Measurements from ENCODE around the gene TTC9C.
"Not testable (repeated sequence)": the region's sequence is repeated elsewhere in the genome, so short reads cannot be mapped to it uniquely, and the experiment has no call there.

The TTC9C gene

GRCh38 chr11:62709247-62710000 is 18.9 kb upstream of the TTC9C start:
- DNase-seq (ENCODE audit: low read depth), result peak; percentile 71

- DNase-seq (ENCODE audit: low read depth), result no peak
These were observed 18.3 kb upstream of the TTC9C start for GRCh38 chr11:62710001-62710345.

GRCh38 chr11:62712276-62712812 is 15.9 kb upstream of the TTC9C start:
- no peak for DNase-seq (ENCODE audit: low read depth)

GRCh38 chr11:62712861-62713260 is 15.4 kb upstream of the TTC9C start:
- no peak for DNase-seq (ENCODE audit: low read depth)

DNA sequence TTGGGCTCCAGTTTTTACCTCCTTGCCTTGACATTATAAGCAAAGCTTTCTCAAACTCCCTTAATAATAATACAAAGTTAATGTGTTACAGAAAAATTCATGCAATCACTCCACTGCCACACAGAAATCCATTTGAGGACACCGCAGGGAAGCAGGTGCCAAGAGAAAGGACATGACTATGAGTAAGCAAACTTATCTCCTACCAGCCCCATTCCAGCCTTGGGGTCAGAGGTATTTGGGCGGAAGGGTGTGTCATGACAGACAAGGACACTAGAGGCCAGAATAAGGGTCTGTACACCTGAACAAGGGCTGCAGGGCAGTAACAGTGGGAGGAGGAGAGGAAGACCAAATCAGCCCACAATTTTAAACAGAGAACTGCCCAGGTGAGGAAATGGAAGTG is 14.9 kb upstream of the TTC9C start:
- DNase-seq (ENCODE audit: low read depth), result no peak

DNA sequence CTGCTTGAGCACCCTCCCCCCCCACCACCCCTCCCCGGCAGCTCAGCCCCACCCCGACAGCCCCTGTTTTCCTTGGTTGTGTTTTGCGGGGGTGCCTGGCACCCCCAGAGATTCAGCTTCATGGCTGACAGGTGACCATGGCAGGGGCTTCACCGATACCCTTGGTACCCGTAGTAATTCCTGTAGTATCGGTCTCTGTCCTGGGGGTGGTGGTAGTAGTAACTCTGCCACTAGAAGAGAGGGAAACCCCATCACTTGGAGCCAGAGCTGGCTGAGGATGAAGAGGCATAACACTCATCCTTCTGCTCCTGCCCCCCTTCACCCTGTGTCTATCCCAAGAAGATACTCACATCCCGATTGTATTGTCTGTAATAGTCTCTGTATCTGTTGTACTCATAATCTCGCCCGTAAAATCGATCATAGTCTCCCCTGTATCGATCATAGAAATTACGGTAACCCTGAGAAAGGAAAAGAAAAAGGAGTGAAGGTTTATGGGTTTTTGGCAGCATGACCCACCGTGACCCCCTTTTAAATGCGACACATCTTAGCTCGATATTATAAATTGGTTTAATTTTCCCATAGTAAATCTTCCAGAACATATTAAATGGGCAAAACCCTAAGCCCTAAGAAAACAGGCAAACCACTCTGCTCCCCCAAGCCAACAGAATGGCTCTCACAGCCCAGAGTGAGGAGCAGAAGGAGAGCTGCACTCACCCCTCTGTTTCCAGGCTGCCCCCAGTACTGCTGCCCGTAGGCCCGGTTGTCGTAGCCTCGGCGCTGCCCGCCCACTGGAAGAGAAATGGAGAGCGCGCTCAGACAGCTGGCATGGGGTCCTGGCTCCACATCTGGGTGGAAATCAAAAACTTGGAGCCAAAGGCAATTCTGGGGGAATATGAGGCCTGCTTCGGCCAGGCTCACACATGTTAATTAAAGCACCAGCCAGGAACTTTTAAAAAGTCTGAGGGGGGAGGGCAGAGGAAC is 12.8 kb upstream of the TTC9C start:
- no peak for DNase-seq (ENCODE audit: low read depth)

DNA sequence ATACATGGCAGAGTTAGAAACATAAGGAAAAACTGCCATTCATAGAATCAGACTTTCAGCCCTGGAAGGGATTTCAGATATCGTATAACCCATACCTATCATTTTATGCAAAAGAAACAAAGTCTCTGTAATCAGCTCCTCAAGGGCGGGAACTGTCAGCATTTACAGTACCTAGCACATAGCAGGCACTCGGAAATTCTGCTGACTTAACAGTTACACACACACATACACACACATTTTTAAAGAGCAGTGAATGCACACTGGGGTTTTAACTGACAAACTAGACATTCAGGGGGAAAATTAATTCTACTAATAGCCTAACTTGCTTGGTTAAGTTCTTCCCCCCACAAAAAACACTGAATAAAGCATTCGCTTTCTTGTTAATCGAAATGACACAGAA is 12.1 kb upstream of the TTC9C start:
- no peak for DNase-seq (ENCODE audit: low read depth)

DNA sequence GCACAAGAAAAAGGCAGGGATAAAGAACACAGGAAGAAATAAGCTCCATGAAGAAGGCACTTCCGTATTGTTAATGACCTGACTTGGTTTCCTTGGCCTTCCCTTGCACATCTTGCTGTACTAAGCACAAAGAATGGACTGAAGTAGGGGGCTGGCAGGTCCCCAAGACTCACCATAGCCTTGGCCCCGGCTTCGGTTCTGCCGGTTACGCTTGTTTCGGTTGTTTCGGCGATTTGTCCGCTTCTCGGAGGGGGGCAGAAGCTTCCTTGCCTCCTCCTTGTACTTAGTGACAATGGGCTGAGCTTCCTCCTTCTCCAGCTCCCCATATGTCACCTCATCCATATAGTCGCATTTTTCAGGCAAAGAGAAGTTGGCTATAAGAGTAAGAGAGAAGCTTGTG is 11.5 kb upstream of the TTC9C start:
- DNase-seq (ENCODE audit: low read depth), result no peak

DNA sequence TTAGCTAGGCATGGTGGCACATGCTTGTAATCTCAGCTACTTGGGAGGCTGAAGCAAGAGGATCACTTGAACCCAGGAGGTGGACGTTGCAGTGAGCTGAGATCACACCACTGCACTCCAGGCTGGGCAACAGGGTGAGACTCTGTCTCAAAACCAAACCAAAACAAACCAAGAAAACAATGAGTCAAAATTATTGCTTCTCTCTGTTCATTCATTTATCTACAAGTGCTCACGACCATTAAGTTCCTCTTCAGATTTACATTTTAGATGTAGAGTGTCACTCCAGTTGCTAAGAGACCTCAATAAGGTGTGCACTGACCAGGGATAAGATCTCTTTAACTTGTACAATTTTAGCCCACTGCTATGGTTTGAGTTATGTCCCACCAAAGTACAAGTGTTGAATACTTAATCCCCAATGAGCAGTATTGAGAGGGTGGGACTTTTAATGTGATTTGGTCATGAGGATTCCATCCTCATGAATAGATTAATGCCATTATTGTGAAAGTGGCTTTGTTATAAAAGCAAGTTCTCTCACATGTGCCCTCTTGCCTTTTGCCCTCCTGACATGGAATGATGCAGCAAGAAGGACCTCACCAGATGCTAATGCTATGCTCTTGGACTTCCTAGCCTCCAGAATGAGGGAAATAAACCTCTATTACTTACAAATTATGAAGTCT is 8.8 kb upstream of the TTC9C start:
- DNase-seq (ENCODE audit: low read depth), result no peak

DNA sequence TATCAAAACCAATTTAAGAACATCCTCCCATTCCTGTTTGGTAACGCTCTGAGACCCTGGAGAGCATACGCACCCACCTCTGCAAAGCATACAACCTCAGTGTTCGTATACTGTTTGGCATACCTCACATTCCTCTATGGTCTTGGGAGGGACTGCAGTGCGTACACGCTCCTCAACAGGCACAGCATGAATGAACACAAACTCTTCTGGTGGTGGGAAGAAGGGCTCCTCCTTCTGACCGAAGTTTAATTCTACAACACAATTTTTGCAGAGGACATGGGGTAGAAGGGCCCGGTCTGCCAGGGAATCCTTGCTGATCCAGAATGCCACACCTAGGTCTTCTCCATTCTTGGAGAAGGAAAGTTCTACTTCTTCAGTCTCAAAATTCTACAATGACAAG is 6.3 kb upstream of the TTC9C start:
- DNase-seq (ENCODE audit: low read depth), result no peak

- no peak for DNase-seq (ENCODE audit: low read depth)
These were observed 4.1 kb upstream of the TTC9C start for GRCh38 chr11:62724171-62724570.

GRCh38 chr11:62725646-62726045 is 2.6 kb upstream of the TTC9C start:
- no peak for DNase-seq (ENCODE audit: low read depth)

GRCh38 chr11:62726156-62726914 is 2.0 kb upstream of the TTC9C start:
- no peak for DNase-seq (ENCODE audit: low read depth)

DNA sequence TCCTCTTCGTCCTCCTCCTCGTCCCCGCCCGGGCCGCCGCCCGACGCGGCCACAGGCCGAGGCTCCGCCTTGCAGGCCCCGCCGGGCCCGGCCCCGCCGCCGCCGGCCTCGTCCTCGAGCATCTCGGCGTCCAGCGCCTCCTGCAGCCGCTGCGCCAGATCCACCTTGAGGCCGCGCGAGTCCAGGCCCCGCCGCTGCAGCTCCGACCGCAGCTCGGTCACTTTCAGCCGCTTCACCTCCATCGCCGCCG is 1.4 kb upstream of the TTC9C start:
- DNase-seq (ENCODE audit: low read depth), result no peak

DNA sequence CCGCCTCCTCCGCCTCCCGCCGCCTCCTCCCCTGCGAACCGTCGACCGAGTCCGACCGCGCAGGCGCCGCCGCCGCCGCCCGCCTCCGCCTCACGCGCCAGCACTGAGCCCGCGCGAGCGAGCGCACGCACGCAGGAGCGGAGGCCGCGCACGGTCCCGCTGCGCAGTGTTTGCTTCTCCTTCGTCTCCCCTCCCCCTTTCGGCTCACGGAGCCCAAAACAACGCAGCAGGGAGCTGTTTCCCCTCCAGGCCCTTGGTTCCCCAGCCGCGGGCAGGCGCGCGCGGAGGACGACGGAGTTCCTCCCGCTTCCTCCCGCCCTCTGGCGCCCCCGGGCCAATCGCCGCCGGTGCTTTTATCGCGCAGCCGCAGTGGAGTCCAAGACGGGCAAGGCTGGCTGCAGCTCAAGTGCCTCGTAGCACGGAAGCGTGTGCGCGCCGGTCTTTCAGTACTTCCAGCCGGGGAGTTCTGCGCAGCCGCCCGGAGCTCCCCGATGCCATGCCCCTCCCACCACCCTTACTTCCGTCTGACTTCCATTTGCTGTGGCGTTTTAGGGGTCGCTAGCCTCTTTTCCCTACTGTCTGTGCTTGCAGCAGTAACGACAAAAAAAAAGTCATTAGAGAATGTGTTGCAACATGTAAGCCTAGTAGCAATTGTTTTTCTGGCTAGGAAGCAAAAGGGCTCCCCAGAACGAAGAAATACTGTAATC is 968 bp upstream of the TTC9C start, which contains the start of gene HNRNPUL2:
Gene HNRNPUL2 (minus strand): TSS at position 293 of the 707 bp plus-strand sequence. CDS start 301 bp downstream, outside the sequence.
- peak; percentile 96 for DNase-seq (ENCODE audit: low read depth)

DNA sequence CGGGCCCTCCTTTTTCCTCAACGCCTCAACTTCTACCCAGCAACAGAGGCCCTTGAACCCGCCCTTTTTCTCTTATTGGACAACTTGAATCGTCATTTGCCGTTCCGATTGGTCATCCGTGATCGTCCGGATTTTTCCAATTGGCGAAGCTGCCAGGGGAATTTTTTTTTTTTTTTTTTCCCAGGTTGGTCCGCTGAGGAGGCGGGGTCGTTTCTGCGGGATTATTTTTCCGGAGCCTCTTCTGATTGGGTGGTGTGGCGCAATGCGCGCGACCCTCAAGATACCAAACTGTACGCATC is 465 bp upstream of the TTC9C start:
- DNase-seq (ENCODE audit: low read depth), result peak; percentile 98

DNA sequence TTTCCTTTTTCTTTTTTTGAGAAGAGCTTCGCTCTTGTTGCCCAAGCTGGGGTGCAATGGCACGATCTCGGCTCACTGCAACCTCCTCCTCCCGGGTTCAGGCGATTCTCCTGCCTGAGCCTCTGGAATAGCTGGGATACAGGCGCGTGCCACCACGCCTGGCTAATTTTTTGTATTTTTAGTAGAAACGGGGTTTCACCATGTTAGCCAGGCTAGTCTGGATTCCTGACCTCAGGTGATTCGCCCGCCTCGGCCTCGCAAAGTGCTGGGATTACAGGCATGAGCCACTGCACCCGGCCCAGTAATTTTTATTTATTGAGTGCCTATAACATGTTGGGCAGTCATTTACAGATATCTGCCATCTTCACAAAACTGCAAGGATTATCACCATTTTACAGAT is 1.8 kb downstream of the TTC9C start:
- not testable (repeated sequence) for DNase-seq (ENCODE audit: low read depth)

DNA sequence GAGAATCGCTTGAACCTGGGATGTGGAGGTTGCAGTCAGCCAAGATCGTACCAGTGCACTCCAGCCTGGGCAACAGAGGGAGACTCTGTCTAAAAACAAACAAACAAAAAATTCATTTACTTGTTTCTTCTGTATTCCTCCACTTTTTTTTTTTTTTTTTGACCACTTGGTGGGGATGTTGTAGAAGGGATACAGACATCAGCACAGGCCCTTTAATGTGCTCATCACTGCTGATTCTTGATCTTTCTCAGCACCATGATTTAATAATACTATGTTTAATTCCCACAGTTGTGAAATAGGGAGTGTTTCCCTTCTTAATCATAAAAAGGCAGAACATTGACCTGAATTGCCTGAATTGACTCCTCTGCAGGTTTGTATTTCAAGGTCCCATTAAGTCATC is 4.5 kb downstream of the TTC9C start:
- DNase-seq (ENCODE audit: low read depth), result no peak

GRCh38 chr11:62737196-62737595 is 8.9 kb downstream of the TTC9C start:
- no peak for DNase-seq (ENCODE audit: low read depth)

DNA sequence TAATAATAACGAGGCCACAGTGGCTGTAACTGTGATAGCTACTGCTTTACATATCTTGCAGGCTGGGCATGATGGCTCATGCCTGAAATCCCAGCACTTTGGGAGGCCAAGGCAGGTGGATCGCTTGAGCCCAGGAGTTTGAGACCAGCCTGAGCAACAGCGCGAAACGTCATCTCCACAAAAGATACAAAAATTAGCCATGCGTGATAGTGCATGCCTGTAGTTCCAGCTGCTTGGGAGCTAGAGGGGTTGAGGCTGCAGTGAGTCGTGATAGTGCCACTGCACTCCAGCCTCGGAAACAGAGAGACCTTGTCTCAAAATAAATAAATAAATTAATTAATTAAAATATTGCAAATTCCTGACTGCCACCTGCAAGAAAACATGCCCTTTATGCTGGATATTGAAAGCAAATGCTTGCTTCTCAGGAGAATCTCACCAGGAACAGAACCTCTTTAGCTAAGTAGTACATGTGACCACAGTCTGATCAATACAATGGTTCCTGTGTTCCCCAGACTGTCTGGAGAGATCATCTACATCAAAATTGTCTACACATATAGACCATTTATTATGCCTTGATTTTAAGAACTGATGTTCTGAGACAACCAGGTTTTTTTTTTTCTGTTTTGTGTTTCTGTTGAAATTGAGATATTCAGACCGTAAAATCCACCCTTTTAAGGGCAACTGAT is 19.3 kb downstream of the TTC9C start:
- DNase-seq (ENCODE audit: low read depth), result no peak

GRCh38 chr11:62749931-62750330 is 21.6 kb downstream of the TTC9C start:
- not testable (repeated sequence) for DNase-seq (ENCODE audit: low read depth)
